HepG2 (cell line): ENCODE measurements around the gene FAM169A. TPM values are rescaled to one million over a fixed set of nuclear protein-coding genes. Genes with fewer than 3 reads are reported as not detected.

Experiments
- CREB1 ChIP-seq, 2 experiments: fragments of 450-650 bp in 1 of 2; IDR thresholded peaks; 2 replicates each; pipeline ENCODE4 v1.6.1; 2016 to 2017; ENCODE audit warnings: control low read depth in 1 of 2, mild to moderate bottlenecking in 1 of 2, missing compliant biosample characterization in 1 of 2, missing genetic modification characterization in 1 of 2
- GMEB2 ChIP-seq: IDR thresholded peaks from 2 replicates; pipeline ENCODE4 v1.6.1; 2016; ENCODE audit warnings: missing biosample characterization, missing genetic modification reagents, low read depth
- HIC2 ChIP-seq: sonication (generic); formaldehyde crosslinking; IDR thresholded peaks from 2 replicates; pipeline ENCODE4 v1.9.0; 2022; ENCODE audit warnings: low read depth, missing genetic modification reagents
- HMGXB4 ChIP-seq, 2 experiments: sonication (generic) in 1 of 2; formaldehyde crosslinking in 1 of 2; IDR thresholded peaks; 2 replicates each; pipeline versions ENCODE4 v1.4.0 to v1.6.1; 2018 to 2020; ENCODE audit warnings: missing genetic modification reagents in 2 of 2, borderline replicate concordance in 1 of 2, low read depth in 1 of 2, mild to moderate bottlenecking in 1 of 2, missing biosample characterization in 1 of 2
- MED1 ChIP-seq: sonication (generic); formaldehyde crosslinking; IDR thresholded peaks from 2 replicates; pipeline ENCODE4 v1.4.0; 2020; ENCODE audit warnings: missing genetic modification reagents
- MIXL1 ChIP-seq: IDR thresholded peaks from 2 replicates; pipeline ENCODE4 v1.6.1; 2016
- MXD4 ChIP-seq: IDR thresholded peaks from 2 replicates; pipeline ENCODE4 v1.6.1; 2016; ENCODE audit warnings: mild to moderate bottlenecking, missing biosample characterization, missing genetic modification reagents
- NCOA1 ChIP-seq: sonication (generic); formaldehyde crosslinking; IDR thresholded peaks from 2 replicates; pipeline ENCODE4 v1.9.0; 2021; ENCODE audit warnings: missing genetic modification reagents
- NCOA2 ChIP-seq: sonication (generic); formaldehyde crosslinking; IDR thresholded peaks from 2 replicates; pipeline ENCODE4 v1.8.0; 2022; ENCODE audit warnings: inconsistent platforms
- PAXIP1 ChIP-seq: sonication (generic); formaldehyde crosslinking; conservative IDR thresholded peaks from 2 replicates; pipeline ENCODE4 v1.4.0; 2020; ENCODE audit warnings: mild to moderate bottlenecking, missing genetic modification reagents, moderate library complexity
- PLRG1 ChIP-seq: fragments of 450-650 bp; conservative IDR thresholded peaks from 2 replicates; pipeline ENCODE4 v1.6.1; 2016
- POGZ ChIP-seq: sonication (generic); formaldehyde crosslinking; IDR thresholded peaks from 2 replicates; pipeline ENCODE4 v1.4.0; 2020; ENCODE audit warnings: mild to moderate bottlenecking, missing genetic modification reagents
- PPARG ChIP-seq: conservative IDR thresholded peaks from 2 replicates; pipeline ENCODE4 v1.6.1; 2016; ENCODE audit warnings: missing biosample characterization, missing genetic modification reagents
- RFX1 ChIP-seq: fragments of 450-650 bp; IDR thresholded peaks from 2 replicates; pipeline ENCODE4 v1.6.1; 2017
- SAP130 ChIP-seq: IDR thresholded peaks from 2 replicates; pipeline ENCODE4 v1.6.1; 2016; ENCODE audit warnings: low read depth
- ZC3H4 ChIP-seq: sonication (generic); formaldehyde crosslinking; IDR thresholded peaks from 2 replicates; pipeline ENCODE4 v1.4.0; 2020; ENCODE audit warnings: missing genetic modification reagents, borderline replicate concordance
- ZNF225 ChIP-seq: sonication (generic); formaldehyde crosslinking; IDR thresholded peaks from 2 replicates; pipeline ENCODE4 v1.4.0; 2020; ENCODE audit warnings: mild to moderate bottlenecking, missing genetic modification reagents
- ZNF597 ChIP-seq: sonication (generic); formaldehyde crosslinking; IDR thresholded peaks from 2 replicates; pipeline ENCODE4 v1.5.0; 2020; ENCODE audit warnings: missing genetic modification reagents
- ZNF644 ChIP-seq: IDR thresholded peaks from 2 replicates; pipeline ENCODE4 v1.6.1; 2016; ENCODE audit warnings: low read depth
- ZNF678 ChIP-seq: sonication (generic); formaldehyde crosslinking; IDR thresholded peaks from 2 replicates; pipeline ENCODE4 v1.4.0; 2020; ENCODE audit warnings: mild to moderate bottlenecking, missing genetic modification reagents
- ZSCAN31 ChIP-seq: sonication (generic); formaldehyde crosslinking; IDR thresholded peaks from 2 replicates; pipeline ENCODE4 v1.5.0; 2020; ENCODE audit warnings: low read depth, mild to moderate bottlenecking, missing genetic modification reagents
- polyA plus RNA-seq, 8 experiments: library from polyadenylated mRNA; depleted of rRNA in 3 of 8; stranded (reverse) in 7 of 8; unstranded in 1 of 8; fragments of >200 nt; fragmentation: Illumina TruSeq in 4 of 8; extraction: Trizol in 4 of 8; gene quantifications; 2 replicates each; pipeline versions ENCODE4 v1.2.1 to v1.2.3, GENCODE V29; 2011 to 2016; ENCODE audit warnings: low read depth in 4 of 8, missing spikeins in 1 of 8, mixed read lengths in 1 of 8; ENCODE audit not compliant: insufficient read depth in 1 of 8
- total RNA-seq, 5 experiments: library from RNA; depleted of rRNA; stranded (reverse); fragments of >200 nt; fragmentation: Illumina TruSeq; extraction: Trizol; gene quantifications; 2 replicates each; pipeline ENCODE4 v1.2.3, GENCODE V29; 2016; ENCODE audit warnings: low read depth in 1 of 5

FAM169A gene
- total and polyA plus RNA-seq, 2 of the 13 experiments (the other 11 are each of a cell fraction or from before 2014, with no cell fraction given): 21.1 to 110 TPM

GRCh38 chr5:74833537-74834266 is 32.5 kb downstream of the FAM169A start (continued):
- peak; percentile 39; the same call in 1 of the 2 replicates for TF ChIP-seq MIXL1 (CRISPR knock-in tag)
- TF ChIP-seq NCOA1: 0 out of 2 replicates have a peak, but pooled peaks have one; percentile 25
- peak; percentile 87 for TF ChIP-seq PPARG
- TF ChIP-seq MED1: peak; percentile 60; the same call in 1 of the 2 replicates
- no peak for TF ChIP-seq HMGXB4 (CRISPR knock-in tag; IDR thresholded peaks at IDR 0.05; ENCODE audit: borderline replicate concordance in 1 of 2, low read depth in 1 of 2)
- no peak for TF ChIP-seq ZC3H4
- peak; percentile 66; the same call in 1 of the 2 replicates for TF ChIP-seq NCOA2 (CRISPR knock-in tag)
- no peak for TF ChIP-seq GMEB2 (CRISPR knock-in tag)
- TF ChIP-seq ZNF225 (CRISPR knock-in tag): no peak
- peak; percentile 86 for TF ChIP-seq PAXIP1 (CRISPR knock-in tag)
- no peak for TF ChIP-seq MXD4 (CRISPR knock-in tag)
- TF ChIP-seq ZSCAN31 (CRISPR knock-in tag): no peak
- TF ChIP-seq PLRG1: no peak
- peak; percentile 82 for TF ChIP-seq SAP130 (CRISPR knock-in tag)
- peak; percentile 48; the same call in 1 of the 2 replicates for TF ChIP-seq ZNF644
- no peak for TF ChIP-seq ZNF597 (CRISPR knock-in tag)
- no peak for TF ChIP-seq ZNF678 (CRISPR knock-in tag)
- TF ChIP-seq CREB1 (IDR thresholded peaks at IDR 0.05): no peak
- TF ChIP-seq CREB1 (CRISPR knock-in tag; IDR thresholded peaks at IDR 0.05): peak; percentile 55
- TF ChIP-seq POGZ (CRISPR knock-in tag): no peak
- no peak for TF ChIP-seq RFX1
- TF ChIP-seq HIC2: no peak
